ENCODE data around the gene OSBPL7. TPM values are rescaled to one million over a fixed set of nuclear protein-coding genes. Genes with fewer than 3 reads are reported as not detected.

Gene OSBPL7
- total and polyA plus RNA-seq, 2 of the 13 experiments (the other 11 are each of a cell fraction or from before 2014, with no cell fraction given): 4.7 to 6.6 TPM

DNA sequence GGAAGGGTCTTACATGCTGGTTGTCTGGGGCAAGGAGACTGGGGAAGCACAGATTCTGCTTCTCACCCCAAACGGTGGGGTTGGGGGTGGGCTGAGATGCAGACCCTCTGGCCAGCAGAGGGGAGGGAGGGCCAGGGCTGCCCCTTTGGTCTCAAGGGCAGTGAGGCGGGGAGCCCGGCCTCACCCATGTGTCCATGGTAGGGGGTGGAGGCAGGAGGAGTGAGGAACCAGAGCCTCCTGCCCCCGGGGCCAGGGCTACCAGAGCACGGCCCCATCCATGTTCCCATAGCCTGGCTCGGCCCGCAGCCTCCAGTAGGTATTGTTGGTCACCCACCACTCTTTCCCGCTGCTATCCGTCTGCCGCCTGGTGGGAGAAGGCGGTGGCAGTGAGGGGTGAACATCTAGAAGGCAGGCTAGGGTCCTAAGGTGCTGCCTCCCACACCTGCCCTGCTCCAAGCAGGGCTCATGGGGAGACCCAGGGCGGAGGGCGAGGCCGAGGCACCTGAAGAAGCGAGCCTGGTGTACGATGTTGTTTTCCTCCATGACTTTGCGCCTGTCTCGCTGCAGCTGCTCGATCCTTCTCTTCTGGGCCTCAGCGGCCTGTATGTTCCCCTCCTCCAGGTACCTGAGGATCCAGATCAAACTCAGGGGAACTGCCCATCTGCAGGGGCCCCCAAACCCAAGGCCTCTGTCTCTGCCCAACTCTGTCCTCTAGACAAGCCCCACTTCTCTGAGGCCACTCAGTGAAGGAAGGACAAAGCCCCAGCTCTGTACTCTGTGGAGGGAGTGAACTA, 13.4 kb downstream of the OSBPL7 start:
- Histone ChIP-seq H3K4me2 (ENCODE audit: low read depth, low read length) (no peak overlapping the region), H3K36me3 (replicated peaks in 1 of 2; ENCODE audit: control insufficient read depth in 1 of 2, insufficient read depth in 2 of 2, low read length in 2 of 2) (peaks cover 6 to 7% of the 10 kb centered on the region in 2 experiments; a peak in 3 of 5 replicates), H2AFZ (ENCODE audit: low read length) (no peak overlapping the region), H3K9ac (ENCODE audit: insufficient read depth, low read depth, low read length) (no peak overlapping the region), H3K4me3 (replicated peaks in 1 of 3; ENCODE audit: insufficient read depth in 1 of 3, low read depth in 2 of 3, low read length in 3 of 3) (no peak overlapping the region), H4K20me1 (ENCODE audit: insufficient read depth, low read length) (no peaks in the 10 kb centered on the region), H3K27ac (ENCODE audit: extremely low read length, insufficient read depth, low read length) (no peak overlapping the region), H3K4me1 (ENCODE audit: insufficient read depth, low read length) (peaks cover 12% of the 10 kb centered on the region), H3K9me3 (ENCODE audit: low read length) (no peaks in the 10 kb centered on the region), H3K79me2 (ENCODE audit: insufficient read depth, low read length) (no peaks in the 10 kb centered on the region), H3K27me3 (ENCODE audit: control insufficient read depth in 1 of 2, insufficient read depth in 2 of 2, low read length in 2 of 2) (peaks cover 2 to 7% of the 10 kb centered on the region in 2 experiments; a peak in 3 of 5 replicates)
- WGBS (ENCODE audit: low lambda C conversion rate): 88% methylated on average over 19 of the region's 20 CpGs
- ChIA-PET CTCF (ENCODE audit: low intra/inter-chr PET ratio, low total read pairs) (no interaction called here), POLR2A (no interaction called here)
- BruUV-seq (replicated peaks): no TSS peak
- ATAC-seq (no peak), DNase-seq (ENCODE audit: low spot score) (no peak), FAIRE-seq (no peak)
- in situ Hi-C loops (cut with HindIII; ENCODE audit: extremely low pct_ligation_motif_present, low pct_unique_long_range_greater_than_20kb): no loop called here
- intact Hi-C loops (cut with micrococcal nuclease; ENCODE audit: unreplicated experiment): no loop called here
- no peak for TF ChIP-seq ATAD3A (CRISPR knock-in tag; IDR thresholded peaks at IDR 0.05)
- TF ChIP-seq RBAK (CRISPR knock-in tag; IDR thresholded peaks at IDR 0.05): no peak
- TF ChIP-seq AKAP8 (CRISPR knock-in tag; IDR thresholded peaks at IDR 0.05): no peak
- TF ChIP-seq NFYB (CRISPR knock-in tag; IDR thresholded peaks at IDR 0.05): no peak
- no peak for TF ChIP-seq U2AF1 (optimal IDR thresholded peaks at IDR 0.05; ENCODE audit: low read depth, low read length)
- TF ChIP-seq, protein P1, sequence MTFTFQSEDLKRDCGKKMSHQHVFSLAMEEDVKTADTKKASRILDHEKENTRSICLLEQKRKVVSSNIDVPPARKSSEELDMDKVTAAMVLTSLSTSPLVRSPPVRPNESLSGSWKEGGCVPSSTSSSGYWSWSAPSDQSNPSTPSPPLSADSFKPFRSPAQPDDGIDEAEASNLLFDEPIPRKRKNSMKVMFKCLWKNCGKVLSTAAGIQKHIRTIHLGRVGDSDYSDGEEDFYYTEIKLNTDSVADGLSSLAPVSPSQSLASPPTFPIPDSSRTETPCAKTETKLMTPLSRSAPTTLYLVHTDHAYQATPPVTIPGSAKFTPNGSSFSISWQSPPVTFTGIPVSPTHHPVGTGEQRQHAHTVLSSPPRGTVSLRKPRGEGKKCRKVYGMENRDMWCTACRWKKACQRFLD (CRISPR knock-in tag; IDR thresholded peaks at IDR 0.05; ENCODE audit: borderline replicate concordance): no peak
- TF ChIP-seq, protein P2, sequence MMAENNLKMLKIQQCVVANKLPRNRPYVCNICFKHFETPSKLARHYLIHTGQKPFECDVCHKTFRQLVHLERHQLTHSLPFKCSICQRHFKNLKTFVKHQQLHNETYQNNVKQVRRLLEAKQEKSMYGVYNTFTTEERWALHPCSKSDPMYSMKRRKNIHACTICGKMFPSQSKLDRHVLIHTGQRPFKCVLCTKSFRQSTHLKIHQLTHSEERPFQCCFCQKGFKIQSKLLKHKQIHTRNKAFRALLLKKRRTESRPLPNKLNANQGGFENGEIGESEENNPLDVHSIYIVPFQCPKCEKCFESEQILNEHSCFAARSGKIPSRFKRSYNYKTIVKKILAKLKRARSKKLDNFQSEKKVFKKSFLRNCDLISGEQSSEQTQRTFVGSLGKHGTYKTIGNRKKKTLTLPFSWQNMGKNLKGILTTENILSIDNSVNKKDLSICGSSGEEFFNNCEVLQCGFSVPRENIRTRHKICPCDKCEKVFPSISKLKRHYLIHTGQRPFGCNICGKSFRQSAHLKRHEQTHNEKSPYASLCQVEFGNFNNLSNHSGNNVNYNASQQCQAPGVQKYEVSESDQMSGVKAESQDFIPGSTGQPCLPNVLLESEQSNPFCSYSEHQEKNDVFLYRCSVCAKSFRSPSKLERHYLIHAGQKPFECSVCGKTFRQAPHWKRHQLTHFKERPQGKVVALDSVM (CRISPR knock-in tag; IDR thresholded peaks at IDR 0.05): no peak
- TF ChIP-seq HOXA3 (CRISPR knock-in tag; IDR thresholded peaks at IDR 0.05): no peak
- no peak for TF ChIP-seq GATA4 (IDR thresholded peaks at IDR 0.05; ENCODE audit: borderline replicate concordance, low read depth)
- no peak for TF ChIP-seq ZNF713 (CRISPR knock-in tag; IDR thresholded peaks at IDR 0.05)
- TF ChIP-seq, protein P3, sequence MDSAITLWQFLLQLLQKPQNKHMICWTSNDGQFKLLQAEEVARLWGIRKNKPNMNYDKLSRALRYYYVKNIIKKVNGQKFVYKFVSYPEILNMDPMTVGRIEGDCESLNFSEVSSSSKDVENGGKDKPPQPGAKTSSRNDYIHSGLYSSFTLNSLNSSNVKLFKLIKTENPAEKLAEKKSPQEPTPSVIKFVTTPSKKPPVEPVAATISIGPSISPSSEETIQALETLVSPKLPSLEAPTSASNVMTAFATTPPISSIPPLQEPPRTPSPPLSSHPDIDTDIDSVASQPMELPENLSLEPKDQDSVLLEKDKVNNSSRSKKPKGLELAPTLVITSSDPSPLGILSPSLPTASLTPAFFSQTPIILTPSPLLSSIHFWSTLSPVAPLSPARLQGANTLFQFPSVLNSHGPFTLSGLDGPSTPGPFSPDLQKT (CRISPR knock-in tag; IDR thresholded peaks at IDR 0.05; ENCODE audit: borderline replicate concordance): no peak
- no peak for TF ChIP-seq SPEN (CRISPR knock-in tag; IDR thresholded peaks at IDR 0.05; ENCODE audit: low read depth)
- TF ChIP-seq ZNF788 (CRISPR knock-in tag; IDR thresholded peaks at IDR 0.05; ENCODE audit: borderline replicate concordance): no peak
- TF ChIP-seq NR2F6 (IDR thresholded peaks at IDR 0.05): no peak
- TF ChIP-seq NR2F6 (CRISPR knock-in tag; IDR thresholded peaks at IDR 0.05): no peak
- no peak for TF ChIP-seq CEBPG (CRISPR knock-in tag; IDR thresholded peaks at IDR 0.05)
- no peak for TF ChIP-seq ZNF7 (CRISPR knock-in tag; IDR thresholded peaks at IDR 0.05)
- TF ChIP-seq ZNF790 (CRISPR knock-in tag; IDR thresholded peaks at IDR 0.05; ENCODE audit: borderline replicate concordance): no peak
- TF ChIP-seq PRMT3 (CRISPR knock-in tag; IDR thresholded peaks at IDR 0.05; ENCODE audit: borderline replicate concordance, low read depth): no peak

Measured in HepG2 (cell line).